HCT116 (cell line): Measurements from ENCODE around the gene GP1BA. TPM values are rescaled to one million over a fixed set of nuclear protein-coding genes. Genes with fewer than 3 reads are reported as not detected.
A peak's percentile ranks its signal among the peaks of the same experiment; 100 is the strongest.

ENCODE experiments used
- ATAC-seq: fragments of 200-7000 bp; cut with Tn5 transposase; 2 replicates; pipeline ENCODE4 v1.9.1; 2020; ENCODE audit warnings: mild to moderate bottlenecking, moderate library complexity
- BruUV-seq: library from RNA; stranded (reverse); fragments of 400-500 nt; replicated peaks from 2 replicates; lab custom pipeline; 2021; lab: Mats Ljungman, UMichigan
- CTCF ChIA-PET: fragments of 300-600 bp; sonication (Branson Sonifier 250); formaldehyde crosslinking; loops from one replicate; lab custom pipeline; 2021; ENCODE audit warnings: antibody characterized with exemption; lab: Charles Lee
- POLR2A ChIA-PET: fragments of 300-600, 350-600 bp; sonication (Branson Sonifier 250); formaldehyde crosslinking; loops from one replicate; lab custom pipeline; 2021; ENCODE audit warnings: antibody characterized with exemption; lab: Charles Lee
- RAD21 ChIA-PET, 2 experiments: fragments of 300-600 bp; sonication (Branson Sonifier 250); formaldehyde crosslinking; loops; one replicate each; lab custom pipeline; 2023; ENCODE audit warnings: low total read pairs in 2 of 2; ENCODE audit not compliant: uncharacterized antibody in 2 of 2, unreplicated experiment in 2 of 2, low non-redundant PET in 1 of 2; lab: Charles Lee
- DNase-seq: peaks from one replicate; pipeline ENCODE4 v3.0.0-alpha.2; 2010; ENCODE audit warnings: low read depth, low spot score
- H2AFZ ChIP-seq: fragments of 200-600 bp; shearing (Covaris generic), sonication (generic); 2 replicates; pipeline ENCODE4 v1.6.1; 2017; ENCODE audit warnings: low read depth, mixed run types, mixed read lengths, antibody characterized with exemption, low read length; ENCODE audit not compliant: poor library complexity, severe bottlenecking
- H3K27ac ChIP-seq: 2 replicates; pipeline ENCODE4 v1.5.1; 2012; ENCODE audit warnings: low read depth, low read length
- H3K27me3 ChIP-seq: fragments of 200-600 bp; sonication (generic); 2 replicates; pipeline ENCODE4 v1.6.1; 2016; ENCODE audit warnings: mixed run types, low read length, mixed read lengths; ENCODE audit not compliant: insufficient read depth
- H3K36me3 ChIP-seq, 2 experiments: fragments of 200-500 bp in 1 of 2; fragments of 200-600 bp in 1 of 2; sonication (Bioruptor generic) in 1 of 2; sonication (generic) in 1 of 2; 2 replicates each; pipeline versions ENCODE4 v1.5.1 to v1.6.1; 2014 to 2016; ENCODE audit warnings: low read length in 2 of 2, inconsistent platforms in 1 of 2, mixed read lengths in 1 of 2, mixed run types in 1 of 2; ENCODE audit not compliant: insufficient read depth in 2 of 2, control insufficient read depth in 1 of 2
- H3K4me1 ChIP-seq, 2 experiments: fragments of 200-600 bp in 1 of 2; sonication (generic) in 1 of 2; 2 replicates each; pipeline versions ENCODE4 v1.5.1 to v1.6.1; 2012 to 2017; ENCODE audit warnings: low read length in 2 of 2, inconsistent platforms in 1 of 2, mild to moderate bottlenecking in 1 of 2, mixed read lengths in 1 of 2, mixed run types in 1 of 2, moderate library complexity in 1 of 2; ENCODE audit not compliant: insufficient read depth in 2 of 2, control insufficient read depth in 1 of 2
- H3K4me2 ChIP-seq: fragments of 200-600 bp; sonication (generic); 2 replicates; pipeline ENCODE4 v1.6.1; 2017; ENCODE audit warnings: mixed run types, low read length, mixed read lengths
- H3K4me3 ChIP-seq, 2 experiments: fragments of 200-600 bp in 1 of 2; sonication (generic) in 1 of 2; replicated peaks in 1 of 2; 2 replicates each; pipeline ENCODE4 v1.5.1; 2011 to 2016; ENCODE audit warnings: low read length in 2 of 2, control low read depth in 1 of 2, low read depth in 1 of 2, mild to moderate bottlenecking in 1 of 2, mixed read lengths in 1 of 2, mixed run types in 1 of 2
- H3K79me2 ChIP-seq: fragments of 200-600 bp; sonication (generic); 2 replicates; pipeline ENCODE4 v1.6.1; 2017; ENCODE audit warnings: mild to moderate bottlenecking, mixed run types, low read length, moderate library complexity, mixed read lengths; ENCODE audit not compliant: insufficient read depth
- H3K9ac ChIP-seq: fragments of 200-600 bp; sonication (generic); 2 replicates; pipeline ENCODE4 v1.6.1; 2016; ENCODE audit warnings: low read length, mixed read lengths
- H3K9me2 ChIP-seq: fragments of 200-600 bp; sonication (generic), shearing (Covaris generic); 2 replicates; pipeline ENCODE4 v1.6.1; 2017; ENCODE audit warnings: mixed run types, mild to moderate bottlenecking, moderate library complexity; ENCODE audit not compliant: insufficient read depth
- H3K9me3 ChIP-seq, 2 experiments: fragments of 200-500 bp in 1 of 2; fragments of 200-600 bp in 1 of 2; sonication (Bioruptor generic) in 1 of 2; sonication (generic) in 1 of 2; 2 replicates each; pipeline ENCODE4 v1.6.1; 2014 to 2017; ENCODE audit warnings: low read length in 2 of 2, mixed read lengths in 2 of 2, inconsistent platforms in 1 of 2, low read depth in 1 of 2, mild to moderate bottlenecking in 1 of 2, mixed run types in 1 of 2, moderate library complexity in 1 of 2; ENCODE audit not compliant: control insufficient read depth in 1 of 2, insufficient read depth in 1 of 2
- H4K20me1 ChIP-seq: fragments of 200-600 bp; sonication (generic), shearing (Covaris generic); 2 replicates; pipeline ENCODE4 v1.6.1; 2017; ENCODE audit warnings: mixed run types, mild to moderate bottlenecking, moderate library complexity; ENCODE audit not compliant: insufficient read depth
- CBX3 ChIP-seq: IDR thresholded peaks from 2 replicates; pipeline ENCODE4 v1.6.1; 2012; ENCODE audit warnings: low read depth
- CEBPB ChIP-seq: IDR thresholded peaks from 2 replicates; pipeline ENCODE4 v1.6.1; 2012; ENCODE audit warnings: low read depth
- EGR1 ChIP-seq: IDR thresholded peaks from 2 replicates; pipeline ENCODE4 v1.6.1; 2012; ENCODE audit warnings: low read depth
- ELF1 ChIP-seq: IDR thresholded peaks from 2 replicates; pipeline ENCODE4 v1.6.1; 2012; ENCODE audit warnings: low read depth, borderline replicate concordance
- EZH2 ChIP-seq: fragments of 200-600 bp; sonication (generic); IDR thresholded peaks from 2 replicates; pipeline ENCODE4 v1.6.1; 2017; ENCODE audit warnings: antibody characterized with exemption, mixed run types
- FOSL1 ChIP-seq: IDR thresholded peaks from 2 replicates; pipeline ENCODE4 v1.6.1; 2012; ENCODE audit warnings: low read depth
- JUND ChIP-seq: IDR thresholded peaks from 2 replicates; pipeline ENCODE4 v1.6.1; 2012
- POLR2A ChIP-seq: IDR thresholded peaks from 2 replicates; pipeline ENCODE4 v1.7.0; 2011; ENCODE audit warnings: borderline replicate concordance; ENCODE audit not compliant: insufficient read depth, insufficient read length; ENCODE audit errors: extremely low read depth
- POLR2AphosphoS5 ChIP-seq: IDR thresholded peaks from 2 replicates; pipeline ENCODE4 v1.6.1; 2011; ENCODE audit warnings: mild to moderate bottlenecking, low read depth, low read length, moderate library complexity
- RAD21 ChIP-seq: IDR thresholded peaks from 2 replicates; pipeline ENCODE4 v1.6.1; 2012; ENCODE audit warnings: low read depth, mild to moderate bottlenecking
- SIN3A ChIP-seq: IDR thresholded peaks from 2 replicates; pipeline ENCODE4 v1.6.1; 2012; ENCODE audit warnings: low read depth
- SP1 ChIP-seq: IDR thresholded peaks from 2 replicates; pipeline ENCODE4 v1.6.1; 2012; ENCODE audit warnings: low read depth
- TCF7L2 ChIP-seq: IDR thresholded peaks from 2 replicates; pipeline ENCODE4 v1.7.0; 2011; ENCODE audit warnings: borderline replicate concordance, inconsistent platforms; ENCODE audit not compliant: insufficient read depth, insufficient read length; ENCODE audit errors: extremely low read depth
- YY1 ChIP-seq: IDR thresholded peaks from 2 replicates; pipeline ENCODE4 v1.6.1; 2011; ENCODE audit warnings: low read length, low read depth, moderate library complexity, mild to moderate bottlenecking; ENCODE audit not compliant: insufficient replicate concordance; ENCODE audit errors: extremely low read depth
- ZNF274 ChIP-seq: fragments of 200-500 bp; sonication (Bioruptor generic); IDR thresholded peaks from 2 replicates; pipeline ENCODE4 v1.6.1; 2014; ENCODE audit warnings: mild to moderate bottlenecking, low read depth, low read length, inconsistent platforms
- intact Hi-C: fragments of 100-400 bp; cut with micrococcal nuclease; formaldehyde crosslinking; loops from 2 replicates; pipeline ENCODE4 v1.10.0; 2022
- total RNA-seq: library from RNA; stranded (reverse); gene quantifications from one replicate; pipeline ENCODE4 v1.2.1, GENCODE V29; 2021; ENCODE audit not compliant: unreplicated experiment
- TF ChIP-seq, protein P1 (sequence below): IDR thresholded peaks from 2 replicates; pipeline ENCODE4 v1.6.1; 2012
- TF ChIP-seq, protein P2 (sequence below): IDR thresholded peaks from 2 replicates; pipeline ENCODE4 v1.6.1; 2012
- TF ChIP-seq, protein P3 (sequence below): IDR thresholded peaks from 2 replicates; pipeline ENCODE4 v1.6.1; 2012; ENCODE audit warnings: low read depth
- TF ChIP-seq, protein P4 (sequence below): IDR thresholded peaks from 2 replicates; pipeline ENCODE4 v1.6.1; 2011; ENCODE audit warnings: mild to moderate bottlenecking, low read length, moderate library complexity; ENCODE audit not compliant: insufficient replicate concordance; ENCODE audit errors: extremely low read depth
- TF ChIP-seq, protein P5 (sequence below), 3 experiments: fragments of 200-600 bp in 1 of 3; sonication (generic) in 1 of 3; IDR thresholded peaks in 2 of 3; conservative IDR thresholded peaks in 1 of 3; 2 replicates each; pipeline ENCODE4 v1.5.1; 2012 to 2017; ENCODE audit warnings: low read depth in 2 of 3, low read length in 2 of 3, antibody characterized with exemption in 1 of 3, borderline replicate concordance in 1 of 3, control low read depth in 1 of 3, mild to moderate bottlenecking in 1 of 3, mixed read lengths in 1 of 3, mixed run types in 1 of 3, moderate library complexity in 1 of 3; ENCODE audit not compliant: insufficient read depth in 1 of 3

Gene GP1BA
- total RNA-seq, 1 experiment from 2014 or later = not detected

DNA sequence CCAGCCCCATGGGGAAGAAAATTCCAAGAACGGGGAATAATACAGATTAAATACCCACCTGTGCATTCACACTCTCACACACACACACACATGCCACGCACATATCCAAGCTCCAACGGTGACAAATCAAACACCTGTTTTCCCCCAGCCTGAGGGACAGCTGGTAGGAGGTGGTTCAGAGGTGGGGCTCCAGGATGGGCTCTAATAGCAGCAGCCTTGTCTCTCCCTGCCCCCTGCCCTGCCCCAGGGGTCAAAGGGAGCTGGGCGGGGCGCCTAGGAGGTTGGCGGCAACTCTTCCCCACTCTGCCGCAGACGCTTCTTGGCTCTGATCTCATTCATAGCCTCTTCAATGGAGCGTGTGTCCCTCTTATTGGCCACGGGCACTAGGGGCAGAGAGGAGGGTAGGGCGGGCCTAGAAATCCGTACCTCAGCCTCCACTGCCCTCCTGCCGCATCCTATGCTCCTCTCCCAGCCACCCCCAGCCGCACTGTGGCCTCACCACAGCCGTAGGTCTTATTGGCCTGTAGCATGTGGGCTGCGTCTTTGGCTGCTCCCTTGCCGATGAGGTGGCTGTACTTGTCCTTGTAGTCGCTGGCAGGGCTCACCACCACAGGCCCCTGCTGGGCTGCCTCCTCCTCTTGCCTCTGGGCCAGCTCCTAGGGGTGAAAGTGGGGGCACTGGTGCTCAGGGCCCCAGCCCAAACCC, 27.3 kb downstream of the GP1BA start:
- H4K20me1 ChIP-seq = no peaks in the 10 kb centered on the region
- ATAC-seq = no peak
- TSS peak; percentile 63 for BruUV-seq

More for the DNA sequence above, 27.3 kb downstream of the GP1BA start:
- CTCF ChIA-PET = no interaction called here
- Histone ChIP-seq H2AFZ (no peak overlapping the region), H3K79me2 (peaks cover 4% of the 10 kb centered on the region; the same call in 1 of the 2 replicates), H3K36me3 (no peaks in the 10 kb centered on the region), H3K27me3 (no peaks in the 10 kb centered on the region), H3K4me3 (no peak overlapping the region), H3K9me2 (no peaks in the 10 kb centered on the region), H3K9ac (no peak overlapping the region), H3K4me1 (peaks cover 4 to 5% of the 10 kb centered on the region in 2 experiments; a peak in 2 of 4 replicates), H3K4me2 (no peak overlapping the region), H3K9me3 (no peaks in the 10 kb centered on the region), H3K27ac (no peak overlapping the region)
- POLR2A ChIA-PET = interaction anchor here (4.6 kb wide), 1 partner anchor 8 kb away, joined by 27 read pairs; the partner anchor contains the start of gene SPAG7
- RAD21 ChIA-PET = no interaction called here
- no peak for TF ChIP-seq YY1
- TF ChIP-seq, protein P1, sequence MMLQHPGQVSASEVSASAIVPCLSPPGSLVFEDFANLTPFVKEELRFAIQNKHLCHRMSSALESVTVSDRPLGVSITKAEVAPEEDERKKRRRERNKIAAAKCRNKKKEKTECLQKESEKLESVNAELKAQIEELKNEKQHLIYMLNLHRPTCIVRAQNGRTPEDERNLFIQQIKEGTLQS = no peak
- no peak for TF ChIP-seq ZNF274
- TF ChIP-seq, protein P2, sequence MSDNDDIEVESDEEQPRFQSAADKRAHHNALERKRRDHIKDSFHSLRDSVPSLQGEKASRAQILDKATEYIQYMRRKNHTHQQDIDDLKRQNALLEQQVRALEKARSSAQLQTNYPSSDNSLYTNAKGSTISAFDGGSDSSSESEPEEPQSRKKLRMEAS = no peak
- TF ChIP-seq, protein P3, sequence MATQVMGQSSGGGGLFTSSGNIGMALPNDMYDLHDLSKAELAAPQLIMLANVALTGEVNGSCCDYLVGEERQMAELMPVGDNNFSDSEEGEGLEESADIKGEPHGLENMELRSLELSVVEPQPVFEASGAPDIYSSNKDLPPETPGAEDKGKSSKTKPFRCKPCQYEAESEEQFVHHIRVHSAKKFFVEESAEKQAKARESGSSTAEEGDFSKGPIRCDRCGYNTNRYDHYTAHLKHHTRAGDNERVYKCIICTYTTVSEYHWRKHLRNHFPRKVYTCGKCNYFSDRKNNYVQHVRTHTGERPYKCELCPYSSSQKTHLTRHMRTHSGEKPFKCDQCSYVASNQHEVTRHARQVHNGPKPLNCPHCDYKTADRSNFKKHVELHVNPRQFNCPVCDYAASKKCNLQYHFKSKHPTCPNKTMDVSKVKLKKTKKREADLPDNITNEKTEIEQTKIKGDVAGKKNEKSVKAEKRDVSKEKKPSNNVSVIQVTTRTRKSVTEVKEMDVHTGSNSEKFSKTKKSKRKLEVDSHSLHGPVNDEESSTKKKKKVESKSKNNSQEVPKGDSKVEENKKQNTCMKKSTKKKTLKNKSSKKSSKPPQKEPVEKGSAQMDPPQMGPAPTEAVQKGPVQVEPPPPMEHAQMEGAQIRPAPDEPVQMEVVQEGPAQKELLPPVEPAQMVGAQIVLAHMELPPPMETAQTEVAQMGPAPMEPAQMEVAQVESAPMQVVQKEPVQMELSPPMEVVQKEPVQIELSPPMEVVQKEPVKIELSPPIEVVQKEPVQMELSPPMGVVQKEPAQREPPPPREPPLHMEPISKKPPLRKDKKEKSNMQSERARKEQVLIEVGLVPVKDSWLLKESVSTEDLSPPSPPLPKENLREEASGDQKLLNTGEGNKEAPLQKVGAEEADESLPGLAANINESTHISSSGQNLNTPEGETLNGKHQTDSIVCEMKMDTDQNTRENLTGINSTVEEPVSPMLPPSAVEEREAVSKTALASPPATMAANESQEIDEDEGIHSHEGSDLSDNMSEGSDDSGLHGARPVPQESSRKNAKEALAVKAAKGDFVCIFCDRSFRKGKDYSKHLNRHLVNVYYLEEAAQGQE = no peak
- no peak for TF ChIP-seq SIN3A
- no peak for TF ChIP-seq TCF7L2
- no peak for TF ChIP-seq POLR2A
- TF ChIP-seq, protein P4, sequence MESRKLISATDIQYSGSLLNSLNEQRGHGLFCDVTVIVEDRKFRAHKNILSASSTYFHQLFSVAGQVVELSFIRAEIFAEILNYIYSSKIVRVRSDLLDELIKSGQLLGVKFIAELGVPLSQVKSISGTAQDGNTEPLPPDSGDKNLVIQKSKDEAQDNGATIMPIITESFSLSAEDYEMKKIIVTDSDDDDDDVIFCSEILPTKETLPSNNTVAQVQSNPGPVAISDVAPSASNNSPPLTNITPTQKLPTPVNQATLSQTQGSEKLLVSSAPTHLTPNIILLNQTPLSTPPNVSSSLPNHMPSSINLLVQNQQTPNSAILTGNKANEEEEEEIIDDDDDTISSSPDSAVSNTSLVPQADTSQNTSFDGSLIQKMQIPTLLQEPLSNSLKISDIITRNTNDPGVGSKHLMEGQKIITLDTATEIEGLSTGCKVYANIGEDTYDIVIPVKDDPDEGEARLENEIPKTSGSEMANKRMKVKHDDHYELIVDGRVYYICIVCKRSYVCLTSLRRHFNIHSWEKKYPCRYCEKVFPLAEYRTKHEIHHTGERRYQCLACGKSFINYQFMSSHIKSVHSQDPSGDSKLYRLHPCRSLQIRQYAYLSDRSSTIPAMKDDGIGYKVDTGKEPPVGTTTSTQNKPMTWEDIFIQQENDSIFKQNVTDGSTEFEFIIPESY = no peak
- no peak for TF ChIP-seq ELF1
- TF ChIP-seq EZH2 = no peak
- TF ChIP-seq POLR2AphosphoS5 = no peak
- TF ChIP-seq FOSL1 = no peak
- no peak for TF ChIP-seq RAD21
- TF ChIP-seq EGR1 = no peak
- TF ChIP-seq, protein P5, sequence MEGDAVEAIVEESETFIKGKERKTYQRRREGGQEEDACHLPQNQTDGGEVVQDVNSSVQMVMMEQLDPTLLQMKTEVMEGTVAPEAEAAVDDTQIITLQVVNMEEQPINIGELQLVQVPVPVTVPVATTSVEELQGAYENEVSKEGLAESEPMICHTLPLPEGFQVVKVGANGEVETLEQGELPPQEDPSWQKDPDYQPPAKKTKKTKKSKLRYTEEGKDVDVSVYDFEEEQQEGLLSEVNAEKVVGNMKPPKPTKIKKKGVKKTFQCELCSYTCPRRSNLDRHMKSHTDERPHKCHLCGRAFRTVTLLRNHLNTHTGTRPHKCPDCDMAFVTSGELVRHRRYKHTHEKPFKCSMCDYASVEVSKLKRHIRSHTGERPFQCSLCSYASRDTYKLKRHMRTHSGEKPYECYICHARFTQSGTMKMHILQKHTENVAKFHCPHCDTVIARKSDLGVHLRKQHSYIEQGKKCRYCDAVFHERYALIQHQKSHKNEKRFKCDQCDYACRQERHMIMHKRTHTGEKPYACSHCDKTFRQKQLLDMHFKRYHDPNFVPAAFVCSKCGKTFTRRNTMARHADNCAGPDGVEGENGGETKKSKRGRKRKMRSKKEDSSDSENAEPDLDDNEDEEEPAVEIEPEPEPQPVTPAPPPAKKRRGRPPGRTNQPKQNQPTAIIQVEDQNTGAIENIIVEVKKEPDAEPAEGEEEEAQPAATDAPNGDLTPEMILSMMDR (IDR thresholded peaks at IDR 0.05 in 2 of 3, conservative IDR thresholded peaks at IDR 0.05 in 1 of 3; ENCODE audit: borderline replicate concordance in 1 of 3, insufficient read depth in 1 of 3, low read depth in 2 of 3, low read length in 2 of 3) = no peak
- TF ChIP-seq CEBPB = no peak
- no peak for TF ChIP-seq JUND
- no peak for TF ChIP-seq CBX3
- no peak for TF ChIP-seq SP1
- intact Hi-C loops = no loop called here
- no peak for DNase-seq
